Stomach smooth muscle (tissue), 2 donors: ENCODE results near the gene OPHN1.

Source experiments
- H3K27ac ChIP-seq: one replicate; pipeline ENCODE4 v1.7.0; 2013; ENCODE audit warnings: mild to moderate bottlenecking, low read length, inconsistent platforms
- H3K27me3 ChIP-seq, 2 donors: one replicate each; pipeline ENCODE4 v1.7.0; 2013; ENCODE audit warnings: low read length in 2 of 2; ENCODE audit not compliant: insufficient read depth in 2 of 2, control insufficient read depth in 1 of 2
- H3K36me3 ChIP-seq, 2 donors: one replicate each; pipeline ENCODE4 v1.7.0; 2013; ENCODE audit warnings: low read length in 2 of 2; ENCODE audit not compliant: control insufficient read depth in 2 of 2, insufficient read depth in 2 of 2
- H3K4me1 ChIP-seq: one replicate; pipeline ENCODE4 v1.7.0; 2013; ENCODE audit warnings: low read length; ENCODE audit not compliant: control insufficient read depth, insufficient read depth
- H3K4me3 ChIP-seq, 2 donors: one replicate each; pipeline ENCODE4 v1.7.0; 2013; ENCODE audit warnings: low read length in 2 of 2
- H3K9ac ChIP-seq, 2 donors: one replicate each; pipeline ENCODE4 v1.7.0; 2013; ENCODE audit warnings: low read length in 2 of 2, mild to moderate bottlenecking in 1 of 2
- H3K9me3 ChIP-seq, 2 donors: one replicate each; pipeline ENCODE4 v1.7.0; 2013; ENCODE audit warnings: low read length in 2 of 2; ENCODE audit not compliant: control insufficient read depth in 2 of 2
- donor health status: healthy.
- donor health status: Pancreatic carcinoma.

Gene OPHN1

DNA sequence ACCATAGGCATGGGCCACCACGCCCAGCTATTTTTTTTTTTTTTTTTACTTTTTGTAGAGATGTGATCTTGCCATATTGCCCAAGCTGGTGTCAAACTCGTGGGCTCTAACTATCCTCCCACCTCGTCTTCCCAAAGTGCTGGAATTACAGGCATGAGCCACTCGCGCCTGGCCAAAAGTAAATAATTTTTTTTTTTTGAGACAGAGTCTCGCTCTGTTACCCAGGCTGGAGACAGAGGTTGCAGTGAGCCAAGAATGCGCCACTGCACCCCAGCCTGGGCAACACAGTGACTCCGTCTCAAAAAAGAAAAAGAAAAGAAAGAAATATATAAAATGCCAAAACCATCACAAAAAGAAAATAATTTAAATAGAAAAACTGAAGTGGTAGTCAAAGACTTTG lies 18.4 kb upstream of the OPHN1 start:
- Histone ChIP-seq H3K36me3 (no peaks in the 10 kb centered on the region), H3K9ac (no peak overlapping the region), H3K27me3 (no peaks in the 10 kb centered on the region), H3K4me3 (no peak overlapping the region), H3K27ac (no peak overlapping the region), H3K4me1 (no peaks in the 10 kb centered on the region), H3K9me3 (no peaks in the 10 kb centered on the region)

DNA sequence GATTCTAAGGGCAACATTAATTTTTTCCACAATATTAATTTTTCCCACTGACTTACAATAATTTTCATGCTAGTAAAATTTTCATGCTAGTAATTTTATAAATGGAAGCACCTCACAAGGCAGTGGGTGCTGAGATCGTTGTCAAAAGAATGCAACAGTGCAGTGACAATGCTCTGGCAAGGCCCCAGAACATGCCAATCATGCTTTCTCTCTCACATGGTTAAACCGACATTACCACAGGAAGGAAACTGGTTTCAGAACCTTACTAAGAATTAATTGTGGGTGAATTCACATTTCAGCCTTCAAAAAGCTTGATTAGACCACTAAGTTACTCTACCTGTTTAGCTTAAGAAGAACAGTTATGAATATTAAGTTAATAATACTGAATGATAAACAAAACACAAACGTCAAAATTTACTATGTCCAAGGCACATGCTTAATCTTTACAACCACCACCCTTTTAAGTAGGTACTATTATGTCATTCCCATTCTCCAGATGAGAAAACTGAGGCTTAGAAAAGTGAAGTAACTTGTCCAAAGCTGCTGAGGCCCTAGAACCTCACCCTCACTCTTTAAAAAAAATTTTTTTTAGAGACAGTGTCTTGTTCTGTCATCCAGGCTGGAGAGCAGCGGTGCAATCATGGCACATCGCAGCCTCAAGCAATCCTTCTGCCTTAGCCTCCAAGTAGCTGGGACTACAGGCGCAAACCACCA lies 10.0 kb upstream of the OPHN1 start:
- Histone ChIP-seq H3K9ac (no peak overlapping the region), H3K4me1 (peaks cover 9% of the 10 kb centered on the region), H3K4me3 (no peak overlapping the region), H3K36me3 (no peaks in the 10 kb centered on the region), H3K9me3 (no peaks in the 10 kb centered on the region), H3K27ac (no peak overlapping the region), H3K27me3 (peaks cover 0 to 2% of the 10 kb centered on the region in 2 donors)

DNA sequence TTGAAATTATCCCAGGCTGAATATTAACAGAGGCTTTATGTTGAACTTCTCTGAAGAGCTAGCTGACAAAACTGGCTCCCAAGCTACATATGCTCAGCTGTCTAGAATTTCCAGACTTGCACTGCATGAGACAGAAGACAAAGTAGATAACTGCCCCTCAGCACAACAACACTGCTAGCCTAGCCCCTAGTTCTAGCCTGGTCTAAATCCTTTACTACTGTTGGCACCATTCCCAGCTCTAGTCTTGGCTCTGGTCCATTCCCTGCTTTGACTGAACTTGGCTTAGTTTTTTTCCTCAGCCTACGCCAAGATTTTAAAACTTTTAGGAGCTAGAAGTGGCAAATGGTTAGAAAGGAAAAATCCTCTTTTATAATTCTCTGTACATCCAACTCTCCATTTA lies 7.6 kb upstream of the OPHN1 start:
- no peak overlapping the region for H3K4me3 ChIP-seq
- H3K27ac ChIP-seq: no peak overlapping the region
- H3K4me1 ChIP-seq: peaks cover 9% of the 10 kb centered on the region
- H3K9me3 ChIP-seq: no peaks in the 10 kb centered on the region
- H3K9ac ChIP-seq: no peak overlapping the region
- peaks cover 0 to 2% of the 10 kb centered on the region in 2 donors for H3K27me3 ChIP-seq
- H3K36me3 ChIP-seq: no peaks in the 10 kb centered on the region

DNA sequence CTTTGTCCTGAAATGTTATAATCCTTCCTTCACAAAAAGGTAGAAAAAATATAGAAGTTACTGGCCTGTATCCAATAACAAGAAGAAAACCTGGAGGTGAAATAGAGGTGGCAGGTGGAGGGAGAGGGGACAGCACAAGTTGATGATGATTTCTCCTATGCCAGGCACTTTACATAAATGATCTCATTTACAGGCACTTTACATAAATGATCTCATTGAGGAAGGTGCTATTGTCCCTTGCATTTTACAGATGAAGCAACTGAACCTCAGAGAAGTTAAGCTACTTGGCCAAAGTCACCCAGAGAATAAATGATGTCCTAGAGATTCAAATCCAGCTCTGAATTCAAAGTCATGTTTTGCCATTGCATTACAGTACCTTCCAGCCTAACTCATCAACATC lies 7.1 kb upstream of the OPHN1 start:
- peaks cover 0 to 2% of the 10 kb centered on the region in 2 donors for H3K27me3 ChIP-seq
- H3K27ac ChIP-seq: no peak overlapping the region
- H3K4me3 ChIP-seq: no peak overlapping the region
- H3K4me1 ChIP-seq: peaks cover 9% of the 10 kb centered on the region
- H3K36me3 ChIP-seq: no peaks in the 10 kb centered on the region
- no peaks in the 10 kb centered on the region for H3K9me3 ChIP-seq
- no peak overlapping the region for H3K9ac ChIP-seq

DNA sequence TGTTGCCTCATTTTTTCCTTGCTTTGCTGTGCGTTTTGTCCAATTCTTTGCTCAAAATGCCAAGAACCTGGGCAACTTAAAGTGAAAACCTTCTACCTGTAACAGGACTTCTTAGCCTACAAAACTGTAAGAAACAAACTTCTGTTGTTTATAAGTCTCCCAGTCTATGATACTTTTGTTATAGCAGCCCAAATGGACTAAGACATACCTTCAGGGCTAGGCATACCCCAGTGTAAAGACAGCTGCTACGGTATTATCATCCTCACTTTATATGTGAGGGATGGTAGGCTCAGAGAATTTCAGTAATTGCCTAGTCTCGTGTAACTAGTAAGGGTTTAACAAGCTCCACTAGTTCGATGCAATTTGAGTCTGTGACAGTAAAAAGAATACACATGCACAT lies 6.0 kb upstream of the OPHN1 start:
- Histone ChIP-seq H3K9ac (no peak overlapping the region), H3K27me3 (peaks cover 0 to 2% of the 10 kb centered on the region in 2 donors), H3K9me3 (no peaks in the 10 kb centered on the region)

DNA sequence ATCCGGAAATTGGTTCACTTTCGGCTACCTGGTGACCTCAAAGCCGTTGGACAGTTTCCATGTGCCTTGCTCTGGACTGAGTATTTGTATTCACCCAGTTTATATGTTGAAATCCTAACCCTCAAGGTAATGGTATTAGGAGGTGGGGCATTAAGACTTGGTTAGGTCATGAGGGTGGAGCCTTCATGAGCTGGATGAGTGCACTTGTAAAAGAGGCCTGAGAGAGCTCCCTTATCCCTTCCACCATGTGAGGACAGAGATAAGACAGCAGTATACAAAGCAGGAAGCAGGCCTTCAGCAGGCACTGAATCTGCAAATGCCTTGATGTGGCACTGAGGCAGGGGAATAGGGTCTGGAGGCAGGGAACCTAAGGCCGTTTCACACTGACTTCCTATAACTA lies 5.3 kb upstream of the OPHN1 start:
- no peak overlapping the region for H3K27ac ChIP-seq

More for the DNA sequence above, 6.0 kb upstream of the OPHN1 start:
- Histone ChIP-seq H3K27ac (no peak overlapping the region), H3K36me3 (no peaks in the 10 kb centered on the region), H3K4me3 (no peak overlapping the region), H3K4me1 (peaks cover 9% of the 10 kb centered on the region)

DNA sequence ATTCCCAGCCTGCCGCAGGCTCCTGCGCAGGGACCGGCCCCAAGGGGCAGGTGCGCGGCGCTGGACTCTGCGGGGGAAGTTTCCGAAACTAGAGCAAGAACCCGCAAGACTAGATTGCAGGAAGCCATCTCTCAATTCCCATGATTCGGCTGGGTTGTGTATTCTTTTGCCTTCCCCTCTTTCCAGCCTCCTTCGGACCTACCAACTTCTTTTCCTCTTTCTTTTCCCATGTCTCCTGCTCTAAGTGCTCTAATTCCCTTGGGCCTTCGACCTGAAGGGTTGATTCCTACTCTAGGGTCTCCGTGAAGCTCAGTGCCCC lies 645 bp upstream of the OPHN1 start:
- Histone ChIP-seq H3K4me3 (peak overlapping the region; percentile 79 to 81), H3K27ac (peak overlapping the region; percentile 76), H3K4me1 (peaks cover 10% of the 10 kb centered on the region), H3K9ac (peak overlapping the region; percentile 72 to 76), H3K36me3 (no peaks in the 10 kb centered on the region), H3K27me3 (peaks cover 0 to 8% of the 10 kb centered on the region in 2 donors), H3K9me3 (no peaks in the 10 kb centered on the region)

More for the DNA sequence above, 5.3 kb upstream of the OPHN1 start:
- Histone ChIP-seq H3K4me1 (peaks cover 12% of the 10 kb centered on the region), H3K36me3 (no peaks in the 10 kb centered on the region), H3K9ac (no peak overlapping the region), H3K27me3 (peaks cover 0 to 5% of the 10 kb centered on the region in 2 donors), H3K9me3 (no peaks in the 10 kb centered on the region), H3K4me3 (no peak overlapping the region)

DNA sequence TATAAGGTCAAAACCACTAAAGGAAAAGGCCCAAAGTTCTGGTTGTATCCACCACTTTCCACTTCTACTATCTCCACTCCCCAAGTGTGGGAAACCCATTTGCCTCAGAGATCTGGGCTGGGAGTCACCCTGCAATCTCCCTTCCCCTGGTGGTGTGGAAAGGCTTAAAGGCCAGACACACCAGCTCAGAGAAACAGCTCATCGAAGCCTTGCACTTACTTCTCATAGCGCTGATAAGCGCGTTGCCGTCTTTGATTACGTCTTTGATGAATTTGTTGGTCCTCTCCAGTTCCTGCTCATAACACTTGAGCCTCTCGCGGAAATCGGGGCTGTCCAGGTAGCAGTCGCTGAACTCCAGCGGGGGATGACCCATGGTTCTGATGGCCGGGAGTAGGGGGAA lies 647 bp downstream of the OPHN1 start:
- no peaks in the 10 kb centered on the region for H3K9me3 ChIP-seq
- no peaks in the 10 kb centered on the region for H3K36me3 ChIP-seq
- peak overlapping the region; percentile 79 to 81 for H3K4me3 ChIP-seq
- H3K9ac ChIP-seq: peak overlapping the region; percentile 64 to 72
- H3K4me1 ChIP-seq: peaks cover 10% of the 10 kb centered on the region
- H3K27ac ChIP-seq: no peak overlapping the region
- peaks cover 0 to 8% of the 10 kb centered on the region in 2 donors for H3K27me3 ChIP-seq

DNA sequence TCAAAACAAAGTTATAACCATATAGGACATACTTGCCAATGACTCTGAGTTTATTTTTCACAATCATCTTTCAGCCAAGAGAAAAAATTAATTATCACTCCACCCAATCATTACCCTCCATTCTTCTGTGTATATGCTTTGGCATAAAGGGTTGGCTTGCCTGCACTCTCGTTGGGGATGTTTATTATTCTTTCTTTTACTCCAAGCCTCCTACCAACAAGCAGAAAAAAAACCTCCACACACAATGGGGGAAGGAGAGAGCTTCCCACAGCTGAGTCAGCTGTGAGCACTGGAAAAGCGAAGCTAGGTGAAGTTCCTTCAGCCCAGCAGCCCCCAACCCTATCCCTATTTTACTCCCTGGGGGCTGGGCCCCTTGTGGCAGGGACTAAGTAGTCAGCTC lies 1.5 kb downstream of the OPHN1 start:
- no peak overlapping the region for H3K4me3 ChIP-seq
- H3K9me3 ChIP-seq: no peaks in the 10 kb centered on the region
- H3K4me1 ChIP-seq: peaks cover 10% of the 10 kb centered on the region
- H3K27ac ChIP-seq: no peak overlapping the region
- H3K36me3 ChIP-seq: no peaks in the 10 kb centered on the region
- peaks cover 0 to 8% of the 10 kb centered on the region in 2 donors for H3K27me3 ChIP-seq
- no peak overlapping the region for H3K9ac ChIP-seq

DNA sequence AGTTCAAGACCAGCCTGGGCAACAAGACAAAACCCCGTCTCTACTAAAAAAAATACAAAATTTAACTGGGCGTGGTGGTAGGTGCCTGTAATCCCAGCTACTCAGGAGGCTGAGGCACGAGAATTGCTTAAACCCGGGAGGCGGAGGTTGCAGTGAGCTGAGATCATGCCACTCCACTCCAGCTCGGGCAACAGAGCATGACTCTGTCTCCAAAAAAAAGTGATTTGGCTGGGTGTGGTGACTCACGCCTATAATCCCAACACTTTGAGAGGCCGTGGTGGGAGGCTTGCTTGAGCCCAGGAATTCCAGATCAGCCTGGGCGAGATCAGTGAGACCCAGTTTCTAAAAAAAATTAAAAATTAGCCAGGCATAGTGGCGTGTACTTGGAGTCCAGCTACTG lies 4.1 kb downstream of the OPHN1 start:
- Histone ChIP-seq H3K36me3 (no peaks in the 10 kb centered on the region), H3K27me3 (peaks cover 0 to 8% of the 10 kb centered on the region in 2 donors), H3K27ac (no peak overlapping the region), H3K4me1 (peaks cover 9% of the 10 kb centered on the region), H3K9me3 (no peaks in the 10 kb centered on the region), H3K4me3 (no peak overlapping the region), H3K9ac (no peak overlapping the region)

DNA sequence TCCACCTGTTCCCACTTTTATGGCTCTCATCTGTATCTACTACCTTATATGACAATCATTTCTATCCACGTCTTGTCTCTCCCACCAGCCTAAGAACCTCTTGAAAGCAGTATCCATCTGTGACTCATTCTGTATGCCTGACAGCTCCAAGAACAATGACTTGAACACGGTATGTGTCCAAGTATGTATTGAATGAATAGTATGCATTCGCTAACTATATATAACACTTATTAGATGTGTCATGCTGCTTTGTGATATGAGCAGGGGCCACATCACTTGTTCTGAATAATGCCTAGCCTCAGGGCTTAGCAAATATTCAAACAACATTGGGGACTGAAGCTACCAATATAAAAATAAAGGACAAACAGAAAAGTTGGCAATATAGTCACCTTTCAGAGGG lies 4.9 kb downstream of the OPHN1 start:
- Histone ChIP-seq H3K36me3 (no peaks in the 10 kb centered on the region), H3K27ac (no peak overlapping the region), H3K27me3 (peaks cover 0 to 4% of the 10 kb centered on the region in 2 donors), H3K9me3 (no peaks in the 10 kb centered on the region), H3K4me1 (peaks cover 7% of the 10 kb centered on the region), H3K9ac (no peak overlapping the region), H3K4me3 (no peak overlapping the region)
